COLO668 (cell line): ENCODE results near the gene PDP2.

ENCODE experiments used
- DNase-seq: peaks from one replicate; lab custom pipeline; 2025; ENCODE audit not compliant: unreplicated experiment; lab: John Stamatoyannopoulos, UW

Gene PDP2

GRCh38 chr16:66918355-66918754, 38.0 kb downstream of the PDP2 start:
- no peak for DNase-seq

- DNase-seq = peak; percentile 69
These were observed 38.7 kb downstream of the PDP2 start, which contains the start of gene CDH16 for GRCh38 chr16:66918803-66919568. CDH16 (minus strand) TSS chr16:66918885; CDS start chr16:66918065, 820 bp downstream.

- DNase-seq = no peak
These were observed 39.4 kb downstream of the PDP2 start for GRCh38 chr16:66919569-66920298.

GRCh38 chr16:66920299-66920590, 39.9 kb downstream of the PDP2 start:
- no peak for DNase-seq

GRCh38 chr16:66920924-66921680, 40.8 kb downstream of the PDP2 start:
- no peak for DNase-seq

- DNase-seq = no peak
These were observed 41.6 kb downstream of the PDP2 start for GRCh38 chr16:66921729-66922450.

- DNase-seq = no peak
These were observed 43.0 kb downstream of the PDP2 start for GRCh38 chr16:66923247-66923731.

GRCh38 chr16:66923866-66924265, 43.6 kb downstream of the PDP2 start:
- peak; percentile 28 for DNase-seq

GRCh38 chr16:66924527-66925321, 44.4 kb downstream of the PDP2 start:
- peak; percentile 35 for DNase-seq

- no peak for DNase-seq
These were observed 45.1 kb downstream of the PDP2 start, which contains the start of gene RRAD for GRCh38 chr16:66925322-66925840. RRAD (minus strand) TSS chr16:66925535; CDS start chr16:66925179, 356 bp downstream.

GRCh38 chr16:66926171-66926947, 46.0 kb downstream of the PDP2 start:
- DNase-seq = no peak

GRCh38 chr16:66926961-66927436, 46.7 kb downstream of the PDP2 start:
- peak; percentile 70 for DNase-seq

GRCh38 chr16:66927918-66928649, 47.8 kb downstream of the PDP2 start:
- DNase-seq = peak; percentile 9

- peak; percentile 28 for DNase-seq
These were observed 48.5 kb downstream of the PDP2 start for GRCh38 chr16:66928702-66929388.

- peak; percentile 74 for DNase-seq
These were observed 49.9 kb downstream of the PDP2 start for GRCh38 chr16:66930189-66930588.

GRCh38 chr16:66931665-66932064, 51.4 kb downstream of the PDP2 start:
- no peak for DNase-seq

GRCh38 chr16:66932076-66932475, 51.8 kb downstream of the PDP2 start:
- no peak for DNase-seq

GRCh38 chr16:66933776-66934137, 53.4 kb downstream of the PDP2 start:
- peak; percentile 63 for DNase-seq
